K562 treated with DMSO at 1 percent for 4 hours (cell line): Measurements from ENCODE around the gene YY2. TPM values are rescaled to one million over a fixed set of nuclear protein-coding genes. Genes with fewer than 3 reads are reported as not detected.

Experiments used
- total RNA-seq: library from RNA; unstranded; fragments of 300-600 nt; gene quantifications from 2 replicates; pipeline ENCODE4 v1.2.3, GENCODE V29; 2022; ENCODE audit not compliant: insufficient read depth

The YY2 gene
- total RNA-seq, result 0.57 and 0.60 TPM in 2 replicates

GRCh38 chrX:21855937-21856415 lies at the start of gene YY2:
YY2 (plus strand) TSS chrX:21855987; CDS start chrX:21856485, 498 bp downstream.

GRCh38 chrX:21839334-21840192 lies 16.2 kb upstream of the YY2 start, which contains the start of gene MBTPS2:
MBTPS2 (plus strand) TSS chrX:21839617; CDS start chrX:21839735, 118 bp downstream.

Other genes starting within 250 kb of the YY2 start
- not detected in 2 replicates for gene KLHL34, start 197.7 kb upstream of the YY2 start, total RNA-seq
- not detected in 2 replicates for gene SMPX, start 97.9 kb upstream of the YY2 start, total RNA-seq
- 4.9 and 5.7 TPM in 2 replicates for gene MBTPS2, start 16.4 kb upstream of the YY2 start, total RNA-seq
- gene SMS, start 84.7 kb downstream of the YY2 start, total RNA-seq, result 51.3 and 54.5 TPM in 2 replicates
- not detected in 2 replicates for gene PHEX, start 176.3 kb downstream of the YY2 start, total RNA-seq